ENCODE measurements around the gene COL23A1. TPM values are rescaled to one million over a fixed set of nuclear protein-coding genes. Genes with fewer than 3 reads are reported as not detected.

Gene COL23A1
- total and polyA plus RNA-seq, 2 of the 13 experiments (the other 11 are each of a cell fraction or from before 2014, with no cell fraction given), result not detected

DNA sequence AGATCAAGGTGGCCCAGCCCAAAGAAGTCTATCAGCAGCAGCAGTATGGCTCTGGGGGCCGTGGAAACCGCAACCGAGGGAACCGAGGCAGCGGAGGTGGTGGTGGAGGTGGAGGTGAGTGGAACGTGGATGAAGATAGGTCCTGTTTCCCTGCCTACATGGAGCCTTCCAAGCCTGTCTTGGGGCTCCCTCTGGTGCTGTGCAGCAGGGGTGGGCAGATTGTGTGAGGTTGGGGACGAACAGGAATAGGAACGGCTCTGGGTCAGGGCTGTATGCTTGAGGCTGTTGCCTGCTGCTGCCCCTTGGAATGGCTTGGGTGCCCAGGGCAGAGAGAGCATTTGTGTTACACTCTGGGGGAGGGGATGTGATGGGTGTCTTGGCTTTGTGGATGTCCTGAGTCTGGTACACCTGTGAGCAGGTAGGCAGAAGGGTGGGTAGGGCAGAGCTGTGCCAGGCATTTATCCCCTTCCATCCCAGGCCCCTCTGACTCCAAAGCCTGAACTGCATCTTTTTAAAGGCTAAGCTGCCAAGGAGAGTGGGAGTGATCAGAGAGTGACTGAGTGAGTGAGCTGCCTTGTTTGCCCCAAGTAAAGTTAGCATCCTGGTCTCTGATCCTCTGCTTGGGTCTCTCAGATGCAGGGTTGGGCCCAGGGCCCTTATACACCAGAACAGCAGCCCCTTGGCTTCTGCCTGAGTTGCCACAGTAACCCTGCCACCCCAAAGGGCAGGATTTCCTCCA, 380.7 kb downstream of the COL23A1 start:
- peaks cover 39% of the 10 kb centered on the region for H4K20me1 ChIP-seq (ENCODE audit: insufficient read depth, low read length)
- ChIA-PET POLR2A (interaction anchor here (1.6 kb wide), 1 partner anchor 21 kb away, joined by 5 read pairs; no protein-coding TSS in a partner anchor), CTCF (ENCODE audit: low intra/inter-chr PET ratio, low total read pairs) (no interaction called here)
- intact Hi-C loops (cut with micrococcal nuclease; ENCODE audit: unreplicated experiment) (no loop called here), in situ Hi-C loops (cut with HindIII; ENCODE audit: extremely low pct_ligation_motif_present, low pct_unique_long_range_greater_than_20kb) (no loop called here)
- DNase-seq (ENCODE audit: low spot score), result no peak
- H3K36me3 ChIP-seq (replicated peaks in 1 of 2; ENCODE audit: control insufficient read depth in 1 of 2, insufficient read depth in 2 of 2, low read length in 2 of 2), result peaks cover 20 to 85% of the 10 kb centered on the region in 2 experiments
- peaks cover 33% of the 10 kb centered on the region for H3K79me2 ChIP-seq (ENCODE audit: insufficient read depth, low read length)
- 96% methylated on average over 6 of the region's 8 CpGs for WGBS (ENCODE audit: low lambda C conversion rate)
- no peak for ATAC-seq
- H2AFZ ChIP-seq (ENCODE audit: low read length), result no peak overlapping the region
- BruUV-seq (replicated peaks), result no TSS peak
- no peak overlapping the region for H3K4me3 ChIP-seq (replicated peaks in 1 of 3; ENCODE audit: insufficient read depth in 1 of 3, low read depth in 2 of 3, low read length in 3 of 3)
- no peak for FAIRE-seq
- H3K27ac ChIP-seq (ENCODE audit: extremely low read length, insufficient read depth, low read length), result no peak overlapping the region
- H3K4me2 ChIP-seq (ENCODE audit: low read depth, low read length), result no peak overlapping the region
- no peaks in the 10 kb centered on the region; a peak in 1 of 5 replicates for H3K27me3 ChIP-seq (ENCODE audit: control insufficient read depth in 1 of 2, insufficient read depth in 2 of 2, low read length in 2 of 2)
- H3K4me1 ChIP-seq (ENCODE audit: insufficient read depth, low read length), result peaks cover 48% of the 10 kb centered on the region
- no peaks in the 10 kb centered on the region for H3K9me3 ChIP-seq (ENCODE audit: low read length)
- H3K9ac ChIP-seq (ENCODE audit: insufficient read depth, low read depth, low read length), result no peak overlapping the region
- TF ChIP-seq MTF1 (CRISPR knock-in tag; IDR thresholded peaks at IDR 0.05) (no peak), PRMT3 (CRISPR knock-in tag; IDR thresholded peaks at IDR 0.05; ENCODE audit: borderline replicate concordance, low read depth) (no peak), ZBTB44 (CRISPR knock-in tag; IDR thresholded peaks at IDR 0.05) (no peak), POLR2A (IDR thresholded peaks at IDR 0.05; ENCODE audit: insufficient read depth in 1 of 2, low read depth in 2 of 2, low read length in 2 of 2) (peak in 1 of 2 experiments; percentile 41; a peak in 1 of 4 replicates), ZNF282 (IDR thresholded peaks at IDR 0.05; ENCODE audit: partially characterized antibody) (no peak), SIX4 (CRISPR knock-in tag; IDR thresholded peaks at IDR 0.05) (no peak), TRAFD1 (CRISPR knock-in tag; IDR thresholded peaks at IDR 0.05; ENCODE audit: borderline replicate concordance) (no peak), ZNF44 (CRISPR knock-in tag; IDR thresholded peaks at IDR 0.05) (no peak), ZNF318 (CRISPR knock-in tag; IDR thresholded peaks at IDR 0.05) (no peak), RBM22 (optimal IDR thresholded peaks at IDR 0.05; ENCODE audit: low read length) (peak; percentile 46), PHF8 (CRISPR knock-in tag; IDR thresholded peaks at IDR 0.05) (no peak), TOE1 (CRISPR knock-in tag; IDR thresholded peaks at IDR 0.05) (no peak), ZNF816 (CRISPR knock-in tag; IDR thresholded peaks at IDR 0.05; ENCODE audit: borderline replicate concordance) (no peak)
